Activated naive CD4-positive, alpha-beta T cell treated with anti-CD3 and anti-CD28 coated beads, Interleukin-2, amount 10 ng/mL, durations not matched to agents 7 days and 5 days (primary cell): ENCODE data around the gene DNAH6.

Source experiments
- CTCF ChIA-PET: fragments of 350-600 bp; sonication (Branson Sonifier 250); formaldehyde crosslinking; loops from one replicate; lab custom pipeline; 2021; ENCODE audit warnings: antibody characterized with exemption; lab: Charles Lee
- DNase-seq: peaks from one replicate; pipeline ENCODE4 v3.0.0-alpha.2; 2020
- H3K27ac Mint-ChIP-seq: one replicate; pipeline ENCODE4 v1.8.0; 2021; ENCODE audit warnings: mild to moderate bottlenecking, moderate library complexity, mixed read lengths
- H3K27me3 Mint-ChIP-seq: one replicate; pipeline ENCODE4 v1.8.0; 2021; ENCODE audit warnings: mild to moderate bottlenecking, mixed read lengths
- H3K36me3 Mint-ChIP-seq: one replicate; pipeline ENCODE4 v1.8.0; 2021; ENCODE audit warnings: mixed read lengths
- H3K4me1 Mint-ChIP-seq: one replicate; pipeline ENCODE4 v1.8.0; 2021; ENCODE audit warnings: mixed read lengths
- H3K4me3 Mint-ChIP-seq: one replicate; pipeline ENCODE4 v1.8.0; 2021; ENCODE audit warnings: mild to moderate bottlenecking, moderate library complexity, mixed read lengths
- H3K9me3 Mint-ChIP-seq: one replicate; pipeline ENCODE4 v1.8.0; 2021; ENCODE audit warnings: mixed read lengths

DNAH6 gene

GRCh38 chr2:84830758-84831500 lies 314.6 kb downstream of the DNAH6 start:
- peaks cover 54% of the 10 kb centered on the region for H3K36me3 Mint-ChIP-seq
- CTCF ChIA-PET = no interaction called here
- no peak for DNase-seq
- no peaks in the 10 kb centered on the region for H3K27me3 Mint-ChIP-seq
- no peak overlapping the region for H3K4me3 Mint-ChIP-seq
- H3K9me3 Mint-ChIP-seq = peaks cover 5% of the 10 kb centered on the region
- peak overlapping the region; percentile 95 for H3K27ac Mint-ChIP-seq
- peaks cover 11% of the 10 kb centered on the region for H3K4me1 Mint-ChIP-seq

DNA sequence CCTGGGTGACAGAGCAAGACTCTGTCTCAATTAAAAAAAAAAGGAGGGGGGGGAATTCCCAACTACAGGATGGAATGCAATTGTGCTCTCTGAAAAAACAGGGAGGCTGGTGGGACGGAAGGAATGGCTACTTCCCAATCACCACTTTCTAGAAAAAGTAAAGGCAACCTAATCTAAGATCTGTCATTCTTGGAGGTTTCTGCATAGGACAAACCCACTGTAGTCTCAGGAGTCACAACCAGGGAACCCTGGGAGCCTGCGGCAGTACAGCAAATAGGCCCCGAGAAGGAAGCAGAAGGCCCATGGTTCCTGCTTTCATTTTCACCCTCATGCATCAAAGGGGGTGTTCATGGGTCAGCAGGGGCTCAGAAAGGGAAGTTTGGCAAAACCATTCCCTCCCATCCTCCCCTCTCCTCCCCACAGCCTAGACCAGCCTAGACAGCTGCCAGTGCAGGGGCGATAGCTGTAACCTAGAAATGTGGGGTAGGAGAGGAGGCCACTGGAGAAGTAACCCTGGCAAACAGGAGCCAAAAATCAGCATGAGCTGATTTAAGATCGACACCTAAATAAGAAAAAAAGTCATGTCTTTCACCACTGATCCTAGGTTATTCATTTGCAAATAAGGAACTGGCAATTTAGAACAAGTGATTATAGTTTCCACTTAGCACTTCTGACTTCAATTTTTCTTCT lies 316.6 kb downstream of the DNAH6 start:
- H3K4me1 Mint-ChIP-seq = peaks cover 21% of the 10 kb centered on the region
- peaks cover 59% of the 10 kb centered on the region for H3K36me3 Mint-ChIP-seq
- CTCF ChIA-PET = interaction anchor here (0.5 to 2.3 kb wide), 9 partner anchors 10 to 180 kb away, joined by 3 to 7 read pairs (median 3); no protein-coding TSS in a partner anchor
- H3K9me3 Mint-ChIP-seq = peaks cover 15% of the 10 kb centered on the region
- peak overlapping the region; percentile 71 for H3K4me3 Mint-ChIP-seq
- peak overlapping the region; percentile 95 for H3K27ac Mint-ChIP-seq
- DNase-seq = peak; percentile 58
- no peaks in the 10 kb centered on the region for H3K27me3 Mint-ChIP-seq

DNA sequence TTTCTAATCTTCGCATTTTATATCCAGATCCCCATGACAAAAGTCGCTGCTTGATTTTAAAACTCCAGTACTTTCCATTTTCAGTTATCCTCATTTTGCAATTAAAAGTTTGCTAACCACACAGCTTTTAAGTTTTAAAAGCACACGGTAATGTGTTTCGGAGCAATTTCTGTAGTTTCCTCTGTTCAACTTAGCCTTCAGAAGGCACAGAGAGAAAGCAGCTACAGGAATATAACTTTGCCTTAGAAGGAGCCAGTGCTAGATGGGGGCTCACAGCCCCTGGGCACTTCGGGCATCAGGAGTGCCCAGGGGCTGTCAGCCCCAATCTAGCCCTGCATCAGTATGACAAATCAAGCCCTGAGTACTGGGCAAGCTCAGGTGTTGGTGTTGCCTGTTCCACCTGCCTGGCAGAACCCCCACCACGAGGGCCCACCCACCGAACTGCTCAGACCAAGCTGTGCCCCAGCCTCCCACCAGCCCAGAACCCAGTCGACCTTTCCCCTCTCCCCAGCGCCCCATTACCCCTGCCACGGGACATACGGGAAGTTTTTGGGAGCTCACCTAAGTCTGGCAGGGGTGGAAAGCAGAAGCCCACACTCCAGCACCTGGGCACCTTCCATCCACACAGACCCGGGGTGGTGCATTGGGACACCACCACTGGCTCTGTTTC lies 317.3 kb downstream of the DNAH6 start:
- Mint-ChIP-seq H3K27ac (peak overlapping the region; percentile 95), H3K9me3 (peaks cover 15% of the 10 kb centered on the region), H3K36me3 (peaks cover 59% of the 10 kb centered on the region), H3K27me3 (no peaks in the 10 kb centered on the region), H3K4me1 (peaks cover 25% of the 10 kb centered on the region), H3K4me3 (peak overlapping the region; percentile 71)
- CTCF ChIA-PET = interaction anchor here (0.5 to 2.3 kb wide), 9 partner anchors 9 to 181 kb away, joined by 3 to 7 read pairs (median 3); no protein-coding TSS in a partner anchor
- DNase-seq = no peak

GRCh38 chr2:84836215-84836614 lies 319.9 kb downstream of the DNAH6 start:
- H3K9me3 Mint-ChIP-seq = peaks cover 15% of the 10 kb centered on the region
- no peak overlapping the region for H3K4me3 Mint-ChIP-seq
- H3K4me1 Mint-ChIP-seq = peaks cover 51% of the 10 kb centered on the region
- H3K27me3 Mint-ChIP-seq = no peaks in the 10 kb centered on the region
- peaks cover 79% of the 10 kb centered on the region for H3K36me3 Mint-ChIP-seq
- DNase-seq = no peak
- CTCF ChIA-PET = interaction anchor here (2.0 kb wide), 1 partner anchor 10 kb away, joined by 4 read pairs; no protein-coding TSS in a partner anchor
- no peak overlapping the region for H3K27ac Mint-ChIP-seq

DNA sequence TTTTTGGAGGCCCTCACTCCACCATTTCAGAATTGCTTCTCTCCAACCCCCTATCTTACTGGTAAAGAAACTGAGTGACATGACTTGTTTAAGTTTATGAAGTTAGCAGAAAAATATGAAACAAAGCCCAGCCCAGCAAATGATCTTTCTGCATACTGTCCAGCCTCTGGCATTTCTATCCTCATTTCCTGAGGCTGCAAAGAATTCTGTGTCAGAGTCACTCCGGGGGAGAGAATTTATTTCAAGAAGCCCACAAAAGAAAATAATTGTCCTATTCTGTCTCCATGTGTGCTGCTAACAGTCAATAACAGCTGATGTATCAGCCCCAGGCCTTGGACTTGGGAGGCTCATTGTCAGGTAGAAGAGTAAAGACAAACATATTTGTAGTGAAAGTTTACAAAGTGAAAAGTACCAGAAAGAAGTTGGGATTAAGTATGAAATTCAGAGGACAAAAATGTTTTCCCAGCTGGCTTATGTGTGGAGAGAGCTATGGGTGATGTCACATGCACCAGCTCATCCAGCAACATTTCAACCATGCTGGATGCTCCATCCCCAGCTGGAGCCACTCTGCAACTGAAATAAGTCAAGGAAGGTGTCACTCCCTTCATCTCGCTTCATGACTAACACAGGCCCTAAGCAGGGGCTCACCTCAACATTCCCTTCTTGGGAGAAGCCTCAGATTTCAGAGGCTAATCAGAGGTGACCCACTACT lies 322.3 kb downstream of the DNAH6 start:
- peak overlapping the region; percentile 13 for H3K27ac Mint-ChIP-seq
- H3K9me3 Mint-ChIP-seq = peaks cover 15% of the 10 kb centered on the region
- CTCF ChIA-PET = interaction anchor here (0.6 to 1.8 kb wide), 6 partner anchors 11 to 87 kb away, joined by 3 to 6 read pairs (median 4); no protein-coding TSS in a partner anchor
- no peak overlapping the region for H3K4me3 Mint-ChIP-seq
- H3K27me3 Mint-ChIP-seq = no peaks in the 10 kb centered on the region
- no peak for DNase-seq
- peaks cover 73% of the 10 kb centered on the region for H3K4me1 Mint-ChIP-seq
- peaks cover 84% of the 10 kb centered on the region for H3K36me3 Mint-ChIP-seq

GRCh38 chr2:84839851-84840250 lies 323.6 kb downstream of the DNAH6 start:
- peaks cover 82% of the 10 kb centered on the region for H3K4me1 Mint-ChIP-seq
- no peak for DNase-seq
- peaks cover 17% of the 10 kb centered on the region for H3K9me3 Mint-ChIP-seq
- H3K36me3 Mint-ChIP-seq = peaks cover 86% of the 10 kb centered on the region
- peak overlapping the region; percentile 61 for H3K4me3 Mint-ChIP-seq
- CTCF ChIA-PET = interaction anchor here (1.7 to 1.8 kb wide), 3 partner anchors 22 to 99 kb away, joined by 5 to 6 read pairs (median 6); no protein-coding TSS in a partner anchor
- H3K27me3 Mint-ChIP-seq = no peaks in the 10 kb centered on the region
- H3K27ac Mint-ChIP-seq = peak overlapping the region; percentile 78

DNA sequence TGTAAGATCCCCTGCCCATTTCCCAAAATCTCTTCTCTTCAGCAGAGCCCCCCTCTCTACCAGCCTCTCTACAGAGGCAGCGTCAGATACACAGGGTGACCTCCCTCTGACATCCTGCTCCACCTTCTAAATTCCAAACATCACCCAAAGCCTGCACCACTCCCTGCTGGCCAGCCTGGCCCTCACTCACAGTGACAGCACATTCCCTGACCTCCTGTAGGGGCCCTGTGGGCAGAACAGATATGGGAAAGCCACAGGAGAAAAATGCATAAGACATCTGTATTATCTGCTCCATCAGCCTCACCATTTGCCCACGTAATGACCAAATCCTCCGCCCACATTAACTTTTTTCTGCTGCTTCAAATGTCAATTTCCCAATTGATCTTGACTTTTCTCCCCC lies 324.0 kb downstream of the DNAH6 start:
- DNase-seq = peak; percentile 17
- H3K9me3 Mint-ChIP-seq = peaks cover 16% of the 10 kb centered on the region
- H3K27ac Mint-ChIP-seq = peak overlapping the region; percentile 78
- no peaks in the 10 kb centered on the region for H3K27me3 Mint-ChIP-seq
- H3K4me1 Mint-ChIP-seq = peaks cover 80% of the 10 kb centered on the region
- CTCF ChIA-PET = interaction anchor here (1.4 to 1.8 kb wide), 3 partner anchors 17 to 99 kb away, joined by 5 to 6 read pairs (median 5); no protein-coding TSS in a partner anchor
- peaks cover 83% of the 10 kb centered on the region for H3K36me3 Mint-ChIP-seq
- peak overlapping the region; percentile 61 for H3K4me3 Mint-ChIP-seq

DNA sequence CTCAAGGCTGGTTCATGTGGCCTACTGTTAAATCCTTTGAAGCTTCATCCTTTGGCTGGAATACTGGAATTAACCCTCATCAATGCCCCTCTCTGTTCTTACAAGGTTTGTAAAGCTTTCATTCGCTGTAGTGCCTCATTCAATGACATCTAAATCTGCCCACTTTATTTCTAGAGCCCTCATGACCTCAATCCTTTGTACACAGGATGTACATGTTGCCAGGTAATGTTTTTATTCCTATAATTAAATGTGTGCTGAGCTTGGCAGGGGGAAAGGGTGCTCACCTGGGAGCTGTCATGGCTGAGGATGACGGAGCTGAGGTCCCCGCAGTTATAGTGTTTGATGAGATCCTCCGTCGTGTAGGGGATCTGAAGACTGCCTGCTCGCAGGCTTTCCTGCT lies 325.3 kb downstream of the DNAH6 start:
- H3K4me1 Mint-ChIP-seq = peaks cover 83% of the 10 kb centered on the region
- peaks cover 6% of the 10 kb centered on the region for H3K9me3 Mint-ChIP-seq
- CTCF ChIA-PET = interaction anchor here (0.8 to 1.8 kb wide), 7 partner anchors 8 to 345 kb away, joined by 3 to 8 read pairs (median 5); no protein-coding TSS in a partner anchor
- H3K27ac Mint-ChIP-seq = peak overlapping the region; percentile 78
- no peaks in the 10 kb centered on the region for H3K27me3 Mint-ChIP-seq
- peak; percentile 34 for DNase-seq
- H3K4me3 Mint-ChIP-seq = no peak overlapping the region
- peaks cover 74% of the 10 kb centered on the region for H3K36me3 Mint-ChIP-seq

DNA sequence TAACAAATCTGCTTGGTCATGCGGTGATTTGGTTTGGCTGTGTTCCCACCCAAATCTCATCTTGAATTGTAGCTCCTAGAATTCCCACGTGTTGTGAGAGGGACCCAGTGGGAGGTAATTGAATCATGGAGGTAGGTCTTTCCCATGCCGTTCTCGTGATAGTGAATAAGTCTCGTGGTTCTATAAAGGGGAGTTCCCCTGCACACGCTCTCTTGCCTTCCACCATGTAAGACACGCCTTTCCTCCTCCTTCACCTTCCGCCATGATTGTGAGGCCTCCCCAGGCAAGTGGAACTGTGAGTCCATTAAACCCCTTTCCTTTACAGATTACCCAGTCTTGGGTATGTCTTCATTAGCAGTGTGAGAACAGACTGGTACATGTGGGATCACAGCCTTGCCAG lies 327.8 kb downstream of the DNAH6 start:
- peaks cover 2% of the 10 kb centered on the region for H3K9me3 Mint-ChIP-seq
- no peak for DNase-seq
- peaks cover 95% of the 10 kb centered on the region for H3K4me1 Mint-ChIP-seq
- H3K36me3 Mint-ChIP-seq = peaks cover 66% of the 10 kb centered on the region
- H3K4me3 Mint-ChIP-seq = peak overlapping the region; percentile 21
- CTCF ChIA-PET = no interaction called here
- peak overlapping the region; percentile 97 for H3K27ac Mint-ChIP-seq
- H3K27me3 Mint-ChIP-seq = no peaks in the 10 kb centered on the region

DNA sequence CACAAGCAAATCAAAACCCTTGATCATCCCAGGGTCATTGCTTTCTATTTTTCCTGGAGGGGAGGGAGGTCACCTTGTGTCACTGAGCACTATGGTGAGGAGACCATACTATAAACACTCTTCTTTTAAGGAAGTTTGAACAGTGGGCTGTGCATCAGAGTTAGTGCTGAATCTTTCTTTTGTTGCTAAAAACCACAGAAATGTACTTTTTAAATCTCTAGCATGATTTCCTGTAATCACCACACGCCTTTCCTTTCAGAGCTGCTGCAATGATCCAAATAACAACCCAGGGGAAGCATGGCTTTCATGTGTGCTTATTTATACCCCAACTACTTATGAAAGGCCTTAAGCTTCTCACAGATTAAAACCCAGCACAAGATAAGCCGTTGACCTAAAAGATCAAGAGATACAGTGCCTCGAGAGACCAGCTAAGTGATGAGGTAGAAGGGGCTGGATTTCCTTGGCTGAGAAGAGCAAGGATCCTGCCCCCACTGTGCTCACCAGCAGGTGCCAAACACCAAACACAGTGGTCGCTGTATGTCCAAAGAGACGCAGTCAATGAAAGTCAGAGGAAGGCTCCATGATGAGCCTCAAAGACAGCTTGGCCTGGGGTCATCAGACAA lies 329.9 kb downstream of the DNAH6 start:
- peaks cover 67% of the 10 kb centered on the region for H3K36me3 Mint-ChIP-seq
- peak overlapping the region; percentile 97 for H3K27ac Mint-ChIP-seq
- H3K4me1 Mint-ChIP-seq = peaks cover 95% of the 10 kb centered on the region
- peak overlapping the region; percentile 25 for H3K4me3 Mint-ChIP-seq
- peak; percentile 64 for DNase-seq
- no peaks in the 10 kb centered on the region for H3K27me3 Mint-ChIP-seq
- H3K9me3 Mint-ChIP-seq = peaks cover 2% of the 10 kb centered on the region
- CTCF ChIA-PET = interaction anchor here (0.8 to 4.1 kb wide), 7 partner anchors 9 to 123 kb away, joined by 3 to 22 read pairs (median 4); no protein-coding TSS in a partner anchor

GRCh38 chr2:84846741-84847142 lies 330.4 kb downstream of the DNAH6 start:
- H3K36me3 Mint-ChIP-seq = peaks cover 67% of the 10 kb centered on the region
- CTCF ChIA-PET = interaction anchor here (1.0 to 4.1 kb wide), 7 partner anchors 9 to 79 kb away, joined by 3 to 22 read pairs (median 4); no protein-coding TSS in a partner anchor
- H3K4me1 Mint-ChIP-seq = peaks cover 95% of the 10 kb centered on the region
- H3K4me3 Mint-ChIP-seq = peak overlapping the region; percentile 25
- H3K27me3 Mint-ChIP-seq = no peaks in the 10 kb centered on the region
- DNase-seq = no peak
- H3K9me3 Mint-ChIP-seq = peaks cover 6% of the 10 kb centered on the region
- H3K27ac Mint-ChIP-seq = peak overlapping the region; percentile 97

DNA sequence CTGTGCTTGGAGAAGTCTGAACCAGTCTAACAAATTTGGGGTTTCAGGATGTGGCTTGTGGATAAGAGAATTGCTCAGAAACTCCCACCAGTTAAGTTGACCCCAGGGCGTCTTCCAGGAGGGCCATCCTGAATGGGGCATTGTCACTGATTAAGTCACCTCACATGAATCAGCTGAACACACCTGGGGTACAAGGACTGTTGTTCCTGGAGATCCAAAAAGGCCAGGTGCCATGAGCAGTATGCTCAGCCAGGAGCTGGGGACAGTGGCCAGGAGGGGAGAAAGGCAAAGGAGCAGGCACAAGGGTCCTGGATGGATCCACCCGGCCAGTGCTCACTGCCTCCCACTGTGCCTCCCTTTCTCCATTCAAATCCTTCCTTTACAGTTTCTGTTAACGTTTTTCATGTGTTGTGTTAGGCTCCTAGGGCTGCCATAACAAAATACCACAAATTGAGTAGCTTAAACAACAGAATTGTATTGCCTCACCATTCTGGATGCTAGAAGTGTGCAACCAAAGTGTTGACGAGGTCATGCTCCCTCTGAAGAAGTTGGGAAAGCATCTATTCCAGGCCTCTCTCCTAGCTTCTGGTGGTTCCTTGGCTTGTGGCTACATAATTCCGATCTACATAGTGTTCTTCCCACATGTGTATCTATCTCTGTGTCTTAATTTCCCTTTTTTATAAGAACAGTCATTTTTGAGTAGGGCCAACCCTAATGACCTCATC lies 331.2 kb downstream of the DNAH6 start:
- peaks cover 95% of the 10 kb centered on the region for H3K4me1 Mint-ChIP-seq
- peak overlapping the region; percentile 97 for H3K27ac Mint-ChIP-seq
- H3K27me3 Mint-ChIP-seq = no peaks in the 10 kb centered on the region
- H3K4me3 Mint-ChIP-seq = peak overlapping the region; percentile 48
- H3K36me3 Mint-ChIP-seq = peaks cover 68% of the 10 kb centered on the region
- peaks cover 13% of the 10 kb centered on the region for H3K9me3 Mint-ChIP-seq
- CTCF ChIA-PET = interaction anchor here (1.2 to 4.1 kb wide), 4 partner anchors 10 to 78 kb away, joined by 4 to 22 read pairs (median 4); no protein-coding TSS in a partner anchor
- DNase-seq = no peak
